NCI-H748 treated with DMSO at 0.1 percent for 48 hours (cell line): ENCODE data around the gene EEF2K.
"Not testable (repeated sequence)": the region's sequence is repeated elsewhere in the genome, so short reads cannot be mapped to it uniquely, and the experiment has no call there.

Source experiments
- DNase-seq: peaks from one replicate; lab custom pipeline; 2025; lab: John Stamatoyannopoulos, UW

EEF2K gene

DNA sequence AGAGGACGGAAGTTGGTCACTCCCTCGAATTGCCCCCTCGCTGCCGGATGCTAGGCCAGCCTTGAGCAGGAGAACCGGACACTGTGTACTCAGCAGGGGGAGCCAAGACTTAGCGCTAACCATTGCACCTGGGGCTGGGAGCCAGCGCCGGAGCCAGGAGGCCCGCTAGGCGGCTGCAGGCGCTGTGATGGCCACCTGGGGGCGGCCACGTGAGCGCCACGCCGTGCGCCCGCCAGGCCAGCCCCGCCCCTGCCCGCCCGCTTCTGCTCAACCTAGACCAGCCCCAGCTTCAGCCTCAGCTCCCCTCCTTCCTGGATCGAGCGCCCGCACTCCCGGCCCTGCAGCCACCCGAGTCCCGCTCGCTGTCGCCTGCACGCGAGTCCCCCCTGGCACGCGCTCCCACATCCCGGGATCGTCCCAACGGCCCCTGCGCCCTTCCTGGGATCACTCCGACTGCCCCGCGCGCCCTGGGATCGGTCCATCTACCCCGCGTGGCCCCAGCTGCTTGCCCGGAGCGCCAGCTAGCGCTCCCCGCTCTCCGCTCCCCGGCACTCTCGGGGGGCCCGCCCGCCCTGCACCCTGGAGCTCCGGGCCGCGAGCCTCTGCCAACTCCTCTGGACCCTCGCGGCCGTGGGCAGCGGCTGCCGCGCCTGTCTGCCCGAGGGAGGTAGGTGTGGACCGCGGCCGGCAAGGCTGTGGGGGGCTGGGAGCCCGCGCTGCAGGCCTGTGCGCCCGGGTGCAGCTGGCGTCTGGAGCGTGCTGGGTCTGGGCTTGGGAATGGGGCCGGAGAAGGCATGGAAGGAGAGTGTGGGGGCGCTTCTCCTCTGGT lies at the start of gene EEF2K:
Gene EEF2K, plus strand, starts transcription at position 266 of the 829 bp plus-strand sequence. CDS start 19,452 bp downstream, outside the sequence.
- peak; percentile 76 for DNase-seq

DNA sequence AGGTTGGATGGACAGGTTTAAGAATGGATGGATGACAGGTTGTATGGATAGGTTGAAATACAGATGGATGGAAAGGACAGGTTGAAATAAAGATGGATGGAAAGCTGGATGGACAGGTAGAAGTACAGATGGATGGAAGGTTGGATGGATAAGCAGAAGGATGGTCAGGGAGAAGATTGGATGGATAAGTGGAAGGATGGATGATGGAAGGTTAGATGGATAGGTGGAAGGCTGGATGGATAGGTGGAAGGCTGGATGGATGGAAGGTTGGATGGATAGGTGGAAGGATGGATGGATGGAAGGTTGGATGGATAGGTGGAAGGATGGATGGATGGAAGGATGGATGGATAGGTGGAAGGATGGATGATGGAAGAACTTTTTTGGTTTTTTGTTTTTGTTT lies 44.7 kb upstream of the EEF2K start:
- no peak for DNase-seq

DNA sequence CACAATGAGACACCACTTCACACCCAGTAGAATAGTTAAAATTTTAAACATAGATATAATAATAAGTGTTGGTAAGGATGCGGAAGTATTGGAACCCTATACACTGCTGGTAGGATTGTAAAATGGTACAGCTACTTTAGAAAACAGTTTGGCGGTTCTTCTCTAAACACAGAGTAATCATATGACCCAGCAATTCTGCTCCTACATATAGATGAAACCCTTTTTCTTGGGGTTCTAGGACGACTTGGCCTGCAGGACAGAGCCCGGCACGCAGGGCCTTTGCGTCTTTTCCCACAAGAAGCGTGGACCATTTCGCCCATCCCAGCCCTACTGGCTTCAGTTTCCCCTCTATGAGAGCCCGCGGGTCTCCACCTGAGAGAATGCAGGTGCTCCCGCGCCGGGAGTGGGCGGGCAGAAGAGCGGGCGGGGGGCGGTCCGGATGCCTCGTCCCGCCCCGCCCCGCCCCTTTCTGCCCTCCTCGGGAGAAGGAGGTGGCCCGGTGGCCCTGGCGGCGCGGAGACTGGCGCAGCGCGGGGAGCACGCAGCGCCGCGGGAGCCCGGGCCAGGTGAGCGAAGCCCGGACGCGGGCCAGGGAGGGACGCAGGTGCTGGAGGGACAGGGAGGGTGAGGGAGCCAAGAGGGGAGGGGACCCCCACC lies 44.0 kb upstream of the EEF2K start, which contains the start of gene SDR42E2:
Gene SDR42E2, plus strand, starts transcription at position 508 of the 657 bp plus-strand sequence. CDS start 3,077 bp downstream, outside the sequence.
- DNase-seq = peak; percentile 22

DNA sequence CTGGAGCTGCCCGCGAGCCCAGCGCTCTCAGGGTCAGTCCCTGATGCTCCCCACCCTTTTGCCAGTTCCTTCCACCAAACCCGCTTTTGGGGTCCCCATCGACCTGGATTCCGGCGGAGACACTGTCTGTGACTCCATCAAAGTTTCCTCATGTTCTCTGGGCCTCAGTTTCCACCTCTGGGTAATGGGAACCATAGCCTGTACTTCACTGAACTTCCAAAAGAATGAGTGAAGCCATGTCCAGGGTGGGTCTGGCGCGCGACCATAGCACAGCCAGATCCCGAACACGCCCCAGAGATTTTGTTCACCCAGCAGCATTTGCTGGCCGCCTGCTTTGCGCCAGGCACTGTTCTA lies 43.4 kb upstream of the EEF2K start:
- DNase-seq = no peak

DNA sequence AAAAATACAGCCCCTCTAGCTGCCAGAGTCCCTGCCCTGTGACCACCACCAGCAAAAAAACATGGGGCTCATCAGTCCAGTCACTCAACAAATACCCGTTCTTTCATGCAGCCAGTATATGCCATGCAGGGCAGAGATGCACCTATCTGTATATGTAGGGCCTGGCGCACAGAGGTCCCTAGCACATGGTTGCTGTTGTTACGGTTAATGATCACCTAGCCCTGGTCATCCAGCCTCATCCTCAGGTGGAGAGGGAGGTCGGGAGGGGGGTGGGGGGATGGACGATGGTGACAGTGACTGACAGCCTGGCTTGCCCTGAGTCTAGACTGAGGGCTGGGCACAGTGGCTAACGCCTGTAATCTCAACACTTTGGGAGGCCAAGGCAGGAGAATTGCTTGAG lies 42.3 kb upstream of the EEF2K start:
- DNase-seq = no peak

DNA sequence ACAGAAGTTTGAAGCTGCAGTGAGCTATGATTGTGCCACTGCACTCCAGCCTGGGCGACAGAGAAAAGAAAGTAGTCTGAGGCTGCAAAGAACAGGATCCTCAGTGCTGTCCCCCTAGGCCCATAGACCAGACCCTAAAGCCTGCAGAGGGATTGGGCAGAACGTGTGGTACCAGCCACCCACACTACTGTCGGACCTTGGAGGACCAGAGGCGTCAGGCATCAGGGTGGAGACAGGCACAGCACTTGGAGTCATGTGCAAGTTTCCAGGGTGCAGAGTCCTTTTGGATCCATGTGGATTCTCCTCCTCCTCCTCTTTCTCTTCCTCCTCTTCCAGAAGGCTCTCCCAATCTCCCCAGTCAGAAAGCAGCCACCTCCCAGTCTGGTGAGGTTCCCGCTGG lies 41.6 kb upstream of the EEF2K start:
- DNase-seq = no peak

DNA sequence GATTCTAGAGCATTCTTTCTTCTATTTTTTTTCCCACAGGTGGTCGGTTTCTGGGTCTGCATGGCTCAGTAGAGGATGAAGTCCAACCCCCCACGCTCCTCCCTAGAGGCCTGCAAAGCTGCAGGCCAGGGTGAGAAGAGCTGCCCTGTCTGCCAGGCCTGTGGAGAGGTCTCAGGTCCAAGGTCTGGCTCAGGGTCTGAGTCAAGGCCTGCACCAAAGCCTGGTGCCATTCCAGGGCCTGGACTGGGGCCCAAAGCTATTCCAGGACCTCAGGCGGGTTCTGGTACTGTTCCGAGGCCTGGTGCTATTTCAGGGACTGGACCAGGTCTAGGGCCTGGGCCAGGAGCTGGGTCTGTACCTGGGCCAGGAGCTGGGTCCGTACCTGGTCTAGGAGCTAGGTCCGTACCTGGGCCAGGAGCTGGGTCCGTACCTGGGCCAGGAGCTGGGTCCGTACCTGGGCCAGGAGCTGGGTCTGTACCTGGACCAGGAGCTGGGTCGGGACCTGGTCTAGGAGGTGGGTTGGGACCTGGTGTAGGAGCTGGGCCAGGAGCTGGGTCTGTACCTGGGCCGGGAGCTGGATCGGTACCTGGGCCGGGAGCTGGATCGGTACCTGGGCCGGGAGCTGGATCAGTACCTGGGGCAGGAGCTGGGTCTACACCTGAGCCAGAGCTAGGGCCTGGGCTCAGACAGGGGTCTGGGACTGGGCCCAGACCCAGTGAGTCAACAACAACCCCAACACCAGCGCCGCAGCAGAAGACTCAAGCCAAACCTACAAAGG lies 40.4 kb upstream of the EEF2K start:
- no peak for DNase-seq

DNA sequence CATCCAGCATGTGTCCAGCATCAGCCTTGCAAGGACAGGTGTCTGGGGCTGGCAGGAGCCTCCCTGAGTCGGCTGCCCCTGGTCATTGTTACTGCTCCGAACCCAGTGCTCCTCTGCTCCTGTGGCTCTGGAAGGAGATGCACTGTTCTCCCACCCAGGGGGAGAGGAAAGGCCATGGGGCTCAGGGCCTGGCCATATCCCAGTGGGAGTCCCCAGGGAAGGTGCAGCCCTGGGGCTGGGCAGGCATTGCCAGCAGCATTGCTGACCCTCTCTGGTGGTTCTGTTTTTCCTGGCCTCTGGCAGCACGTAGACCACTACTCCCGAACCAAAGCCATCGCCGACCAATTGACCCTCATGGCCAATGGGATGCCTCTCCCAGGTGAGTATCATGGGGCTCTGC lies 34.1 kb upstream of the EEF2K start:
- no peak for DNase-seq

DNA sequence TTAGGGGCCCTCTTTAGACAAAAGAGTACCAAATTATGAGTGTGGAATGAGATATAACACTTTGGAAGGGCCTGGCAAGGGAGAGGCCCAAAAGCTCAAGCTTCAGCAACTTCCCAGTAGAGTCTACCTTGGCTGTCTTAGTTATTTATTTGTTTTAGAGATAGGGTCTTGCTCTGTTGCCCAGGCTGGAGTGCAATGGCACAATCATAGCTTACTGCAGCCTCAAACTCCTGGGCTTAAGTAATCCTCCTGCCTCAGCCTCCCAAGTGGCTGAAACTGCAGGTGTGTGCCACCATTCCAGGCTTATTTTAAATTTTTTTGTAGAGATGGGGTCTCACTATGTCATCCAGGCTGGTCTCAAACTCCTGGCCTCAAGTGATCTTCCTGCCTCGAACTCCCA lies 33.4 kb upstream of the EEF2K start:
- DNase-seq = not testable (repeated sequence)

DNA sequence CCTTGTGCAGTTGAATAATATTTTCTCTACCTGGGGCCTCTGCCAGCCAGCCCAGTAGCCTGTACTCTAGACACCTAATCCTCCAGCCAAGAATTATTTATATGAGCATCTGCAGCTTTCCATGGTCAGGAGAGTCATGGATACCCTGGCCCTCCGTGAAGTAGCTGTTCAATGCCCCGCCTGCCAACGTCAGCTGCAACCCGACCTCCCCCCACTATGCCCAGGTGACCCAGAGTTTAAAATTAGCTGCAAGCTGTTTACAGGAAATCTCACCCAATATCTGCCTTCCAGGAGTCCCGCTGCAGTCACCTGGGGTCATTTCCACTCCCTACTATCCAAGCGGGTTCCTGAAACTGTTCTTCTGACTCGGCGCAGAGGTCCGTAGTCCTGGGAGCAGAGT lies 31.4 kb upstream of the EEF2K start:
- no peak for DNase-seq

DNA sequence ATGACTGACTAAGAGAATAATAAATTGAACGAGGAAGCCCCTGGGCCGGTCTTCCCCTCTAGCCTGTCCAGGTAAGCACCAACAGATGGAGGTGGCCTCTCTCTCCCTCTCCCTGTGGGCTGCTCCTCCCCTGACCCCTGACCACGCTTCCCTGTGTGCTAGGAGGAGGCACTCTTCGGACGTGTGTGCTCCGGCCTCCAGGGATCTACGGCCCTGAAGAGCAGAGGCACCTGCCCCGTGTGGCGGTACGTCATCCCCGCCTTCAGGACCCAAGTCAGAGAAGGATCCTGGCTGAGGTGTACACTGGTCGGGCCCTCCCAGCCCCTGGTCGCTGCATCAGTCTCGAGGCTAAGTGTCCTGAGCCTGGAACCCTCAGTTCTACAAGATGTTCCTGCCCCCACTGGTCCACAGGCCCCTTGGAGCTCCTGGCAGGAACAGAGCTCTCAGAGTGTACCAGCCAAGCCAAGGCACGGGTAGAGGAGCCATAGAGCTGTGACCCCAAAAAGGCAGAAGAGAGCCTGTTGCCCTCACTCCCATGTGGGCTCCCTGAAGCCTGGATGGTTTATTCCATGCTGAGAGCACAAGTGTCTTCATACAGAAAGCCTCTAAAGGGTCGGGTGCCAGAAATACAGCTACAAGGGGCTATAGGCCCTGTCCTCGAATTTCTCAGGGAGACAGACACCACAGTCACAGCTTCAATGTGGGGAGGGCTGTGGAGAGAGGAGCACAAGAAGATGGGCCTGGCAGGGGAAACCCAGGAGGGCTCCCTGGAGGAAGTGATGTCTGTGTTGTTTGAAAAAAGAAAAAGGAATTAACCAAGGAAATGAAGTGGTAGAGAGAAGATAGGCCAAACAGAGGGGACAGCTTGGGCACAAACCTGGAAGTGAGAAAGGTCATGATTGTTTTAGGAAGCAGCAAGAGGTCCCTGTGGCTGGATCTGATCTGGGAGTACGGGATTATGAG lies 27.8 kb upstream of the EEF2K start:
- no peak for DNase-seq

DNA sequence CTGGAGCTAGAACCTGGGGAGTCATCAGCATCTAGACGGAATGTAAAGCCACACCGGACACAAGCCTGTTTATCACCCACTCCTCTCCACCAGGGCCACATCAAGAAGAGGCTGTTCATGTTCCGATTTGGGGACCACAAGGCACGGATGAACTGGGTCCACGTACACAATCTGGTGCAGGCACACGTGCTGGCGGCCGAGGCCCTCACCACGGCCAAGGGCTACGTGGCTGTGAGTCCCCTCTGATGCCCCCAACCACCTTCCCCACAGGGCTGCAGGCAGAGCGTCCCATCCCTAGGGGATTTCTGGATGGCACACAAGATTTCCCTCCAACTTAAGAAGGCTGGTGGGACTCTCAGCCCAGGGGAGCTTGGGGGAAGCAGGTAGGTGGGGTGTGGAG lies 24.7 kb upstream of the EEF2K start:
- no peak for DNase-seq

DNA sequence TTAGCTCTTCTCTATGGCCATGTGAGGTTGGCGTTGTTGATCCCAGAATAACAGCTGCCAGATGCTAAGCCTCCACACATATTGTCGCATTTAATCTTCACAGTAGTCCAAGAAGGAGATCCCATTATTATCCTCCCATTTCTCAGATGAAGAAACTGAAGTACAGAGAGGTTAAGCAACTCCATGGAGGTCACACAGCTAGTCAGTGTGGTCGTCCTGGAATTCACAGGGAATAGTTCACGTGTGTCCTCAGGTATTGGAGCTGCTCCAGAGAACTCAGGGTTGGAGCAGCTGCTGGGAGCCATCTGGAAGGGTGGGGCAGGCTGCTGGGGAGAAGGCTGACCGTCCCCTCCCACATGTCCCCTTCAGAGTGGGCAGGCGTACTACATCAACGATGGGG lies 24.2 kb upstream of the EEF2K start:
- no peak for DNase-seq

DNA sequence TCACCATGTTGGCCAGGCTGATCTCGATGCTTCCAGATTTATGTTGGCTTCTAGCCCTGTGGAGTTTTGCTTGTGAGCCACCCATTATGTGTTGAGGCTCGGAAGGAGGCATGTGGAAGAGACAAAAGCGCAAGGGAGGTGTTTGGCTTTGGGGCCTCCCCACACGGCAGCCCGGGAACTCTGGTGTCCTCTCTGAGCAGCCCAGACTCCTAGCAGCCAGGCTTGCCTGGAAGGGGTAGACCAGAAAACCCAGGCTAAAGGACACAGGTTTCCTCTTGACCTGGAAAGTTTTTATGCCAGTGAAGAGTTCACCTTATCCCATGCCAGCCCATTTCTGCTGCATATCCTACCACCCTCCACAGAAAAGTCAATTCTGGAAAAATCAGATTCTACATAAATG lies 22.7 kb upstream of the EEF2K start:
- DNase-seq = no peak

DNA sequence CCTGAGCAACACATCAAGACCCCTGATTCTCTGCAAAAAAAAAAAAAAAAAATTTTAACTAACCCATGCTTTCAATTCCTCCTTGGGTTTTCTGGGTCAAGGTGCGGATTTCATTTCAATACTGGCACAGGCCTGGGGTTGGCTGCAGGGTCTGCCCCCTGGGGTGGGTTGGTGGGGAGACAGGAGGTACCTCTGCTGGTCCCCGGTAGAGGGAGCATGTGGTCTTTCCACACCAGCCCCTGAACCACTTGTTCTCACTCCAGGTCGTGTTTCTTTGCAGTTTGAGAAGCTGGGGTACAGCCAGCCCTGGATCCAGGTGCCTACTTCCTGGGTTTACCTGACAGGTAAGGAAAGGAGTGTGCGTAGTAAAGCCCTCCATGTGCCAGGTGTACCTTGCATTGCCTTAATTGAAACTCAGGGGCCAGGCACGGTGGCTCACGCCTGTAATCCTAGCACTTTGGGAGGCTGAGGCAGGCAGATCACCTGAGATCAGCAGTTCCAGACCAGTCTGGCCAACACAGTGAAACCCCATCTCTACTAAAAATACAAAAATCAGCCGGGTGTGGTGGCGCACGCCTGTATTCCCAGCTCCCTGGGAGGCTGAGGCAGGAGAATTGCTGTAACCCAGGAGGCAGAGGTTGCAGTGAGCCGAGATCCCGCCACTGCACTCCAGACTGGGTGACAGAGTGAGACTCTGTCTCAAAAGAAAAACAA lies 22.0 kb upstream of the EEF2K start:
- DNase-seq = no peak

DNA sequence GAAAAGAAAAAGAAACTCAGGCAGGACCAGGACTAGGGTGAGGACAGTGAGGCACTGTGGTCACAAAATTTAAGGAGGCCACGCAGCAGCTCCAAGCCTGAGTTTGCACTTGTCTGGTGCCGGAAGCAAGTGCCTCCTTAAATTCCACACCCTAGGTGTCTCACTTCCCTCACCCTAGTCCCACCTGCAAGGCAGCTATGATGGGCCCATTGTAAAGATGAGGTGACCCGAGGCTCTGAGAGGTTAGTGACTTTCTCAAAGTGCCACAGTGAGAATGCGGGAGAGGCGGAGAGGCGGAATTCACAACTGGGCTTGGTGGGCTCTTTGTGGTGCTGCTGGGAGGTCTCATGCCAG lies 21.5 kb upstream of the EEF2K start:
- DNase-seq = no peak

DNA sequence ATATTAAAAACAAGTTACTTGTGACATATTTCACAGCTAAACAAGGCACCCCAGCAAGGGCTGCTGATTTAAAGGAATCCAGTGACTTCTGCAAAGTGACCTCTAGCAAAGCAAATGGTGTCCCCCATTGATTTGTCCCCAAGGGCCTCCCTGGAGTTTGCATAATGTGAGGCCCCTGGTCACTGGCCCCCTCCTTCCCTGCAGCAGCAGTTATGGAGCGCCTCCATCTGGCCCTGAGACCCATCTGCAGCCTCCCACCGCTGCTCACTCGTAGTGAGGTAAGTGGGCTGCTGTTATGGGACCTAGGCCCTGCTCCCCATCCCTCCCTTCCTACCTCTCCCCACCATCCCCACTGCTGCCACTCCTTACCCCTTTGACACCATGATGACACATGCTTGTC lies 19.6 kb upstream of the EEF2K start:
- DNase-seq = no peak

DNA sequence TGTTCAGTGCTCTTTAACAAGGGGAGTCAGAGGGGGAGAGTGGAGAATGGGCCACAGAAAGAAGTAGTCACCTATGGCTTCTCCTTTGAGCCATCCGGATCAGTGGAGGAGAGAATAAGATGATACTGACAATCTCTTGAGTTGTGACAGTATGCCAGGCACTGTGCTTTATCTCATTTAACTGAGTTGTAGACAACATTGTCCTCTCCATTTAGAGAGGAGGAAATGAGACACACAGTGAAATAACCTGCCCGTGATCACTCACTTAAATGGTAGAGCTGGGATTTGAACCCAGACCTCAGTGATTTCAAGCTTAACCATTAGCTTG lies 17.8 kb upstream of the EEF2K start:
- no peak for DNase-seq

DNA sequence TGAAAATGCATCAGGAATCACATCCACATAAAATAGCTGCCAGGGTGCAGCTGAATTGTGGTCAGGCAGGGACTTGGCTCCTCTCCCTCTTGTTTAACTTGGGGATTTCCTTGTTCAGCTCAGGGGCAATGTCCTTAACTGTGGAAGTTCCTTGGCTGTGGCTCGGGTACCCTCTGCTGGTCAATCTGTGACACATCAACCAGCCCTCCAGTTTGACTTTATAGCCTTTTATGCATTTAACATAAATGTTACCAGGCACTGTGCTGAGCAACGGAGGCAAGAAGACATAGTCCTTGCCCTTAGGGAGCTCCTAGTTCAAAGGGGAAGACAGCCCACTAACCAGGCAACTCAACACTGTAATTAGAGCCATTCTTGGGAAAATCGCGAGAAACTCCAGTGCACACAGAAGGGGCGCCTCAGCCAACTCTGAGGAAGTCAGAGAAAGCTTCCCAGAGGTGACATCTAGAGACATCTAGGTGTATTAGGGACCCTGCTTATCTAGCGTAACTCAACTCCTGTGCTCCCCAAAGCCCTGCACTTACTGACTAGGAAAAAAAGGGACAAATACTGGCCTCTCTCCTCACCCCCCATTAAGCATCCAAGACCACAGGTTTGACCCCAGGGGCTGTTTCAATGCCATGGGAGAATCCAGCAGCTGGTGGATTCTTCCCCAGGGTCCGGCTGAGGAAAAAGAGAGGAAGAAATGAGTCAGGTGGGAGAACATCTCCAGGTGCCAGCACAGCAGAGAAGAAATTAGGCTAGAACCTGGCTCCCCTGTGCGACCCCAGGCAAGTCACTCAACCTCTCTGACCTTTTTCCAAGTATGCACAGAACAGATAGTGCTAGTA lies 17.3 kb upstream of the EEF2K start:
- peak; percentile 29 for DNase-seq

DNA sequence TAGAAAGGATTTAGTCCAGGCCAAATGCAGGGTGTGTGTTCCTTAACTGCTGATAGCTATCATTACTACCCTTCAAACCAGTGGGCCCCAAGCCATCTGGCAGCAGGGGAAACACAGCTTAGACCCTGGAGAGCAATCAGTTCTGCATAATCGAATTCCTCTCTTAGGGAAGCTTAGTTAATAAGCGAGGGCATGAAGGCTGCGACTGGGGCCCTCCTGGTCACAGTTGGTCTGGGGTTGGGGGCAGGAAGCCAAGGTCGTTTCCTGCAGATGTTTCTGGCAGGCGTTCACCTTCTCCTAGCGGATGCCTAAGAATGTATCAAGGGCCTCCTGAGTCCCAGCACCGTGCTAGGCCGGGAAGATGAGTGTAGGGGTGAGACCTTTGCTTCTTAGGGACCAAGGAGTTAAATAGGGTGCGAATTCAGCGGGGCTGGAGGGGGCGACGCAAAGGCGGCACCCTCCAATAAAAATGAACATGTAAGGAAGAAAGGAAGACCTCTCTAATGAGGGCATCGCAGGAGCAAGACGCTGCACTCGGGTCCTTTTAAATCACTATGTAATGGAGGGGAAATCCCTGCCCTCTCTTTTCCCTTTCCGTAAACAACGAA lies 16.5 kb upstream of the EEF2K start:
- DNase-seq = no peak
